Measurements from ENCODE around the gene TPST2.

Gene TPST2

DNA sequence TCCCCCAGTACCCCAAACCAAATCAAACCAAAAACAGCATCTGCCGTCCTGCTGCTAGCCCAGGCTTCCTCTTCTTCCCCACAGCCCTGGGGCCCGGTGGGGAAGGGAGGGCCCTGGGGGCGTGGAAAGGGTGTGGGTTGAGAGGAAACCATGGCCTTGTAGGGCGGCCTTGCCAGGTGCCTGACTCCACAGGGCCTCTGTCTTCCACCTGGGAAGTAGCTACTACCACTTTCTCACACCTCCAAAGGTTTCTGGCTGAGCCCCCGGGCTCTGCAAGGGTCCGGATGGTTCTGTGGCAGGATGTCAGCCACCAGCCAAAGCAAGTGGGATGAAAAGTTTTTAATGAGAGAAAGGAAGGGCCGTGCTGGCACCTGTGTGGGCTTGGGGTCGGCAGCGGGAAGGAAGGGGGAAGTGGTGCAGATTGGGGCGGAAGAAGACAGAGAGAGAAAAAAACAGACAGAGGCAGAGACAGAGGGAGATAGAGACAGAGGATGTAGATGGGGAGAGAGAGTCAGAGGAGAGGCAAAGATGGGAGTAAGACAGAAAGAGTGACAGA lies 10.5 kb downstream of the TPST2 start:
- no peak for FAIRE-seq

DNA sequence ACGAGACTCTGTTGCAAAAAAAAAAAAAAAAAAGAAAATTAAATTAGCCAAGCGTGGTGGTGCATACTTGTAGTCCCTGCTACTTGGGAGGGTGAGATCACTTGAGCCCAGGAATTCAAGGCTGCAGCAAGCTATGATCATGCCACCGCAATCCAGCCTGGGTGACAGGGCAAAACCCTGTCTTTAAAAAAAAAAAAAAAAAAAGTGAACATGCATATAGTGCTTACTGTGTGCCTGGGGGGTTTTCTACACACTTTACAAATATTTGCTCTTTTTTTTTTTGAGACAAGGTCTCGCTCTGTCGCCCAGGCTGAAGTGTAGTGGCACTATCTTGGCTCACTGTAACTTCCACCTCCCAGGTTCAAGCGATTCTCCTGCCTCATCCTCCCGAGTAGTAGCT lies 12.9 kb downstream of the TPST2 start:
- FAIRE-seq: no peak

DNA sequence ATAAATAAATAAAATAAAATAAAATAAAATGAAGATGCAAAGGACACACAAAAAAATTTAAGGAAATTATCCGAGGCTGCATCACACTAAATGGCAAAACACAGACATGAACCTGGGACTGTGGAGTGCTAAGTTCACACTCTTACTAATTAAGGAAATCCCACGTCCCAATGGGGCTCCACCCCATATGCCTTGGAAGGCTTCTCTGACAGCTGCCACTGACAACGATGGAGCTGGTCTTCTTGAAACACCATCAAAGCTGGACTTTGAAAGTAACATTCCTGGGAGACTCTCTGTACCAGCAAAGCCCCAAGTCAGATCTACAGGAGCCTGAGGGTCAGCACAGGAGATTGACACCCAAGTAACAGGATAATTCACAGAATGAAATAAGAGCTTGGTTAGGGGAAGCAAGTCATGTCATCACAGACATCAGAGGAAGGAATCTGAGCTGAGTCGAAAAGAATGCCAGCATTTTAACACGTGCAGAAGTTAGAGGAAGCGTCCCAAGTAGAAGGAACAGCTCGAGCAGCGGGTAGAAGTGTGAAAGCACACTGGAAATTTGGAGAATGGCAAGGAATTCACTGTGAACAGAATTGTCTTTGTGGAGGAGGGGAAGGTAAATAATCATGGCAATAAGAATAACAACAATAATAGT lies 13.8 kb downstream of the TPST2 start:
- FAIRE-seq: no peak

DNA sequence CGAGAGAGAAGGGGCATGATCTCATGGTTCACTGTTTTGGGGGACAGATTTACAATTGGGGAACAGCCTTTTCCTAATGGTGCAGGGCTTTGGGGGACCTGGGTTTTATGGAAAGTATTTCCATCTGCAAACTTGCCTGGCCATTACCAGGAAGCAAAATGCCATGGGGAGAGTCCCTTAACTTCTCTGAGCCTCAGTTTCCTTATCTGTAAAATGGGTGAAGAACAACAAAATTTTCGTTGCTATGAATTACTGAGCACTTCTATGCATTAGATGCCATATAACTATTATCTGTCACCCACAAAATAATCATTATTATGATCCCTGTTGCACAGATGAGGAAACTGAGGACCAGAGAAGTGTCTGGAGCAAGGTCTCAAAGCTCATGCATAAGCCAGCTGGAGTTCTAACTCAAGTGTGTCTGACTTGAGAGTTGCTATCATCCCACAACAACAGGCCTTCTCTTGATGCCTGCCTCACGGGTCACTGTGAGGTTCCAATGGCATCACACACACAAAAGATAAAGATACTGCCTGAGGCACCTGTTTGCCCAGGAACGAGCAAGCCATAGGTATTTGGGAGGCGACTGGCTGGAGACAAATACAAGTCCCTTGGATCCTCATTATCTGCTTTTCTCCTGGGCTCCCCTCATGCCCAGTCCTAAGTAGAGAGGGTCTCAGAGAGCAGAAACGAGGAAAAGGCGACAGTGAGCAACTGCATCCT lies 15.8 kb downstream of the TPST2 start:
- FAIRE-seq: no peak

DNA sequence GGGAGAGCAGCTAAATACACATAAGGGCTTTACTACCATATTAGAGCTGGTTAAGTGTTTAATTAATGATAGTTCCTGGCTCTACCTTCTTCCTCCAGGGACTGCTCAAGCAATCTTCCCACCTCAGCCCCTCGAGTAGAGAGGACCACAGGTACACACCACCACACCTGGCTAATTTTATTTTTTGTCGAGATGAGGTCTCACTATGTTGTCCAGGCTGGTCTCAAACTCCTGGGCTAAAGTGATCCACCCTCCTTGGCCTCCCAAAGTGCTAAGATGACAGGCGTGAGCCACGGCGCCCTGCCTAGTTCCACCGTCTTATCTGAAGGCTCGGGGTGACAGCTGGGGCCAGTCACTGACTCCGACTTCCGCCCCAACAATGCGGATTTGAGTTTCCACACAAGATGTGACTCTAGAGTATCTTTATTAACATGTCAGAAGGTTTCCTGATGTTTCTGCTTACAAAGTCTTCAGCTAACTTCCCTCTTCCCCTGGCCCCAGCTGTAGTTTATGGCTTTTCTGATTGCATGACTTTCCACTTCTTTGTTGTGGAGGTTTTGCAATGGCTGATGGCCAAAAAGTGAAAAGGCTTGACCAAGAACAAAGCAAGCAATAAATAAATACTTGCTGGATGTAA lies 16.8 kb downstream of the TPST2 start:
- no peak for FAIRE-seq

DNA sequence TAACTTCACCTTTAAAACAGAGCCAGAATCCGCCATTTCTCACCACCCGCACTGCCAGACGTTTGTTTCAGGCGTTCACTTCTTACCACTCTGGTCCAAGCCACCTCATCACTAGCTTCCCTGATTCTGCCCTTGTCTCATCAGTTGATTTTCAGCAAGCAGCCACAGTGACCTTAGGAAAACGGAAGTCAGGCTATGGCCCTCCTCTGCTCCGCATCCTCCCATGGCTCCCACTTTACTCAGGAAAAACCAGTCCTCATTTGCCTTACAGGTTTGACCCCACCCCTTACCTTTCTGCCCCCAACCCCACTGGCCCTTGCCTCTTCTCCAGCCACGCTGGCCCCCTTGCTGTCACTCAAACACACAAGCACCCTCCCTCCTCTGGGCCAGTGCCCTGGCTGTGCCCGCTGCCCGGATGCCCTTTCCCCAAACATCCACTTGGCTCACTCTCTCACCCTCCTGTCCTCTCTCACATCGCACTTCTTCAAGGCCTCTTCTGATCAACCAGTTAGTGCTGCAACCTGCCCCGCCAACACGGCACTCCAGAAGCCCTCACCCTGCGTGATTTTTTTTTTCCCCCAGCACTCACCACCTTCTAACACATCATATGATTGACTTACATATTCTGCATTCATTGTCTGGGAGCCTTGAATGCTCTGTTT lies 18.9 kb downstream of the TPST2 start:
- no peak for FAIRE-seq

DNA sequence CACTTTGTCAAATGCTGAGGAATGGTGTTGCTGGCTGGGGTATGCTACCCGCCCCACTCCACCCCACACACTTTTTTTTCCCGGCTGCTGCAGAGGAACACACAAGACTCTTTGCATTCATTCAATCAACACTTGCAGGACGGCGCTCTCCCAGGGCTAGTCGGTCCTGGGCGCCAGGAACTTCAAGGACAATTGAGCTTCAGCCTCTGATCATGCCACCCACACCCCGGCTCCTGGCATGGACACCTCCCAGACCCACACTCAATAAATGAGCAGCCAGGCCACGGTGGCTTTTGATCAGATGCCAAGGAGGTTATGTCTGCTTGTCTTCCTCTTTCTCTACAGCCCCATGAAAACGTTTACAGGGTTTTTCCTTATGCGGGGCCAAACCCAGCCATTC lies 19.8 kb downstream of the TPST2 start:
- FAIRE-seq: no peak

DNA sequence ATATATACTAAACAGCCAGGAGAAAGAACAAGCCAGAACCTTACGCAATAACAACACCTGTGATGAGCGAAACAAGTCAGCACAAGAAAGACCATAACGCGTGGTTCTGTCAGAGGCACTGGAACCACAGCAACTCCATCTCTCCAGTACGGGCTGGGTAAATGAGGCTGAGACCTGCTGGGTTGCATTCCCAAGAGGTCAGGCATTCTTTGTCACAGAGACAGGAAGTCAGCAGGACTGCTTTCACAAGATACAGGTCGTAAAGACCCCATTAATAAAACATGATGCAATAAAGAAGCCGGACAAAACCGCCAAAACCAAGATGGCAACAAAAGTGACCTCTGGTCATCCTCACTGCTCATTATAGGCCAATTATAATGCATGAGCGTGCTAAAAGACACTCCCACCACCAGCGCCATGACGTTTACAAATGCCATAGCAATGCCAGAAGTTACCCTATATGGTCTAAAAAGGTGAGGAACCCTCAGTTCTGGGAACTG lies 21.7 kb downstream of the TPST2 start:
- no peak for FAIRE-seq

DNA sequence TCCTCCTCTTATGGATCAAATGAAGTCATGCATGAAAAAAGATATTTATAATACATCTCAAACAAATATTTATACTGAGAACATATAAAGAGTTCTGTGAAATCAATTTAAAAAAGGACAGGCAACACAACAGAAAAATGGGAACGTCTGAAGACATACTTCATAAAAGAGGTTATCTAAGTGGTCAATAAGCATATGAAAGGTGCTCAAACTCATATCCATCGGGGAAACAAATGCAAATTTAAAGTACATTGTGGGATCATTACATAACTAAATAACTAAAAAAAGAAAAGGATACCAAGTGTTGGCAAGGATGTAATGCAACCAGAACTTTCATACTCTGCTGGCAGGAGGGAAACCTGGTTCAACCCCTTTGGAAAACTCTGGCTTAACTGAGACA lies 22.3 kb downstream of the TPST2 start:
- no peak for FAIRE-seq

DNA sequence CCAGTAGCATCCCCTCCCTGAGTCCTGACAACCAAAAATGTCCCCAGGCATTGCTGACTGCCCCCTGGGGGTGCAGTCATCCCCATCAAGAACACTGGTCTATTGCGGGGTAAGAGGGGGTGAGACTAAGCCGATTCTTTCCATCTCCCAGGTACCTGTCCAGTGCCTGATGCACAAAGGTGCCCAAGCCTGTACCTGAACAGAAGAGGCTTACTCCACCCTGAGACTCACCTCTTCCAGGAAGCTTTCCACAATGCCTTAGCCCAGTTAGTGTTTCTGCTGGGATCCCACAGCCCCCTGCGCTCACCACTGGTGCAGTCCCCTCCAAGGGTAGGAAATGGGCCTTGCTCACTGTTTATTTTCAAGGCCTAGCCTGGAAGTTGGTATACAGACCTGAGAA lies 22.9 kb downstream of the TPST2 start:
- FAIRE-seq: no peak

DNA sequence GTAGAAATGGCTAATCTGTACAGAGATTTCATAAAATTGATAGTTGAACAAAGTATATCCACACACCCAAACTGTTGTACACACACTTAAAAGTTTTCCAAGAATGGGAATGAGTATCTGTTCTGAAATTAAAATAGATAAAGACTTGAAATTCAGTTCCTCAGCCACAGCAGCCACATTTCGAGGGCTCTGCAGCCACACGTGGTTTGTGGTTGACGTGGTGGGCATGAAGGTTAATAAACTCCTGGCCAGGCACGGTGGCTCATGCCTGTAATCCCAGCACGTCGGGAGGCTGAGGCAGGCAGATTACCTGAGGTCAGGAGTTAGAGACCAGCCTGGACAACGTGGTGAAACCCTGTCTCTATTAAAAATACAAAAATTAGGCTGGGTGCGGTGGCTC lies 24.0 kb downstream of the TPST2 start:
- no peak for FAIRE-seq

DNA sequence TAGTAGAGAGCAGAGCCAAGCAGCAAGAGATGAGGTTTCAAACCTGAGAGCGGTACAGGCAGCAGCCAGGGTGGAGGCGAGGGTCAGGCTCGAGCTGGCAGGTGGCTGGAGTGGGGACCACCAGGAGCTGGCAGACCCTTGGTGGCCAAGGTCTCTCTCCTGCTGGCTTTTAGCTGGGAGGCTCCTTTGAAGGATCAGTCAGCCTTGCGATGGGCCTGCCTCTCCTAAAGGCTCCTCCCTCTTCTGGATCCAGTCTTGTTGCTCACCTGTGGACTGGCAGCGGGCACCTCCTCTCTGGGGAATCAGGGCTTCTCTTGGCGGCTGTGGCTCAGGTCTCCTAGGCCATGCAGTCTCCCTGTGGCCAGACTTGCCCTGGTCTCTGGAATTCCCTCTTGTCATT lies 24.8 kb downstream of the TPST2 start:
- FAIRE-seq: no peak

DNA sequence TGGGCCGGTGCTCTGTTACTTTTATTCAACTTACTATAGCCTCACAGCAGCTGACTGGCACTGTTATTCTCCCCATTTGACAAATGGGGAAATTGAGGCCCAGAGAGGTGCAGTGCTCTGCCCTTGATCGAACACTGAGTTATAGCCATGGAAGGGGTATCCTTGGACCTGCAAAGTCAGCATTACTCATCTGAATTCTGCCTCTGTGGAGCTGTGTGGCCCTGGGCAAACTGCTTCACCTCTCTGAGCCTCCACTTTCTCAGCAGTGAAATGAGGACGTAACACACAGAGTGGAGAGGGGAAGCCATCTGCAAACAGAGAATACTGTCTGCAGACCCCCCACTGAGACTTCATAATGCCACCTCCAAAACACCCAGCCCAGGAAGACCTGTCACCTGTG lies 25.3 kb downstream of the TPST2 start:
- FAIRE-seq: no peak

DNA sequence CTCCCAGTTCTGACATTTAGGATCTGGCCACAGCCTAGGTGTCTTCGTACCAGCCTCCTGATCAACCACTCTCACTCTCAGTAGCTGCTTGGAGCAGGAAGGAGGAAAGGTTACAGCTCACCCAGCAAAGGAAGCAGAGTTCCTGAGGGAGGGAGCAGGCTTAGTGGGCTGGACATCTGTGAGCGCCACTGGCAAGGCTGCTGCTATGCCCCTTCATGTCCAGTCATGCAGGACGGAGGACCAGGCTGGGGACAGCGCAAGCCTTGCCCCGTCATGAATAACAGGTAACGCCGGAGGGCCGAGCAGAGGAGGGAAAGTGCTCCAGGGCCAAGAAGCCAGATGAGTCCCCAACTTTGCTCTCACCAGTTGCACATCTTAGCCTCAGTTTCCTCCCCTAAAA lies 25.8 kb downstream of the TPST2 start:
- FAIRE-seq: no peak

DNA sequence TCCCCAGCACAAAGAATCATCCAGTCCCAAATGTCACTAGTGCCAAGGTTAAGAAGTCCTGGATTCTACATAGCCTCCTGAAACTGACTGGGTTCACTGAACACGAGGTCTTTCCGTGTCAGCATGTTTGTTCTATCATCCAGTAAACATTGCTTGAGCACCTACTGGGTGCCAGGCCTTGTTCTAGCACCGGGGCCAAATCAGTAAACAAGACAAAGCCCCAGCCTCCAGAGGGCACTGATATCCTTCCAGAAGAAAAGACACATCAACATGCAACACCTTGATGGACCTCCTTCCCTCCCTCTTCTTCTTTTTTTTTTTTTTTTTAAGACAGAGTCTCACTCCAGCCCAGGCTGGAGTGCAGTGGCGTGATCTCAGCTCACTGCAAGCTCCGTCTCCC lies 26.9 kb downstream of the TPST2 start:
- FAIRE-seq: no peak

DNA sequence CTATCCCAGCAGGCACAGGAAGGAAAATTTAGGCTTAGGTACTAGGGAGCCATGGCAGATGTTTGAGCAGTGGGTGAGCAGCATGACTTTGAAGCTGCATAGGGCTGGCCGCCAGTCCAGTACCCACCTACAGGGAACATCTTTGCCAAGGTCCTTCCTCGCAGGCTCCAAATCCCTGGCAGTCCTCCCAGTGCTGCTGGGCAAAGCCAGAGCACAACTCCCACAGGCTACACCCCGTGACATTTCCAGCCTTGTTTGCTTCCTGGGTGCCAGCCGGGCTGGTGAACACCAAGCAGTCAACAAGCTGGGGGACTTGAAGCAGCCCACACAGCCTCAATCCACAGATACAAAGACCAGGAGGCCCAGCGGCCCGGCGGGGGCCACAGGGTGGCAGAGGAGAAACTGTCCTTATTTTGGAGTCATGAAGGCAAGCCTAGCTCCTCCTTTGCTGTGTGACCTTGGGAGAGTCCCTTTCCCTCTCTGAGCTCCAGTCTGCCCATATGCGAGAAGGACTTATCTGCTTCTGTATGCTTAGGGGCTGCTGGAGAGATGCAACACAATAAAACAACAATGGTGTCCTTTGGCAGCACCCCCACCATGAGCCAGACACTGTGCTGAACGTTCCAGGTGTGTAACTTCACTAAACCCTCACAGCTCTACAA lies 28.0 kb downstream of the TPST2 start:
- no peak for FAIRE-seq

DNA sequence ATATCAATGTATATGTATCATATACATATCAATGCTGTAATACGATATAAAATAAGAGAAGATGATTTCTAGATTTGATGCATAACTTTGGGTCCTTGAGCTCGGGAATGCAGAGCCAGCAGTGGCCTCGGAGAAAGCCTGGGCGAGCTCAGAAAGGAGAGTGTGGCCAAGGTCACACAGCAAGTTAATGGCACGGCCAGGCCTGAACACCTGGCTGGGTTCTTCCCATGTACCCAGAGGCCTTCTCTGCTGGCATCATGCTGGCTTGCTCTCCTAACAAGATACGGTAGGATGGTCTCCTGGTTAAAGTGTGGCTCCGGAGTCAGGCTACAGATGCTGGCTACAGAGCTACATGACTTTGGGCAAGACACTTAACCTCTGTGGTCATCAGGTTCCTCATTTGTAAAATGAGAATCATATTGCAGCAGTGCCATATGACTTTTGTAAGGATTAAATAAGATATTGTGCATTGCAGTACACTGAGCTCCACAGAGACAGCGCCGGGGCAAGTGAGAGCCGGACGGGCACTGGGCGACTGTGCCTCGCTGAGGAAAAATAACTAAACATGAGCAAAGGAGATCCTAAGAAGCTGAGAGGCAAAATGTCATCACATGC lies 29.9 kb downstream of the TPST2 start:
- no peak for FAIRE-seq

DNA sequence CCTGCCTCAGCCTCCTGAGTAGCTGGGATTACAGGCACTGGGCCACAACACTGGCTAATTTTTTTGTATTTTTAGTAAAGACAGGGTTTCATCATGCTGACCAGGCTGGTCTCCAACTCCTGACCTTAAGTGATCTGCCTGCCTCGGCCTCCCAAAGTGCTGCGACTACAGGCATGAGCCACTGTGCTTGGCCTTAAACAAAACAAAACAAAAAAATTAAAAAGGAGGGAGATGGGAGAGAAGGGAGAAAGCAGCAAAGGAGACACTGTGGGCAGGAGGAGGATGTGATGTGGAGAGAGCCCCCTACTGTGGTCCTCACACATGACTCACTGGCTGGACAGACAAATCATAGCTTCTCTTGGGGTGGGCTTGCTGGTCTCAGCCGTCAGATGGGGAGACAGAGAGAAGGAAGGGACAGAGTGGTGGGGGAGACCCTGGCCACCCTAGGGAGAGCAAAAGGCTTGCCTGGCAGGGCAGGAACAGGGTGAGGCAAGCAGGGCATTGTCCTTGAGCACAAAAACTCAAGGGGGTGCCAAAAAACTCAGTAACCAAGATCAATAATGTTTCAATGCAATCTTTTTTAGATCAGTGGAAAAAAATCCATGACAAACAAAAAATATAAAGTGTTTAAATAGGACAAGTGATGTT lies 31.6 kb downstream of the TPST2 start:
- FAIRE-seq: no peak

DNA sequence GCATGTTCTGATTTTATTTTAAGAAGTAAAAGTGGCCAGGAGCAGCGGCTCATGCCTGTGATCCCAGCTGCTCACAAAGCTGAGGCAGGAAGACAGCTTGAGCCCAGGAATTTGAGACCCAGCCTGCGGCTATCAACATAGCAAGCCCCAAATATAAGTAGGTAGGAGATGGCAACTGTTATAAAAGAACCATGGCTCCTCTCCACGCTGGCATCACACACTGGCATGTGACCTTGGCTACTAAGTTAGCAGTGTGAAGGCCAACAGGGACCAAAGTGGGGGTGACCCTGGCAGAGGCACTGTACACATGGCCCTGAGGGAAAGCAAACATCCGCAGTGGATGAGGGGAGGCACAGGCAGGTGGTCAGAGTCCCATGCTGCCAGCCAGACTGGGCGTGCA lies 33.0 kb downstream of the TPST2 start:
- FAIRE-seq: no peak

DNA sequence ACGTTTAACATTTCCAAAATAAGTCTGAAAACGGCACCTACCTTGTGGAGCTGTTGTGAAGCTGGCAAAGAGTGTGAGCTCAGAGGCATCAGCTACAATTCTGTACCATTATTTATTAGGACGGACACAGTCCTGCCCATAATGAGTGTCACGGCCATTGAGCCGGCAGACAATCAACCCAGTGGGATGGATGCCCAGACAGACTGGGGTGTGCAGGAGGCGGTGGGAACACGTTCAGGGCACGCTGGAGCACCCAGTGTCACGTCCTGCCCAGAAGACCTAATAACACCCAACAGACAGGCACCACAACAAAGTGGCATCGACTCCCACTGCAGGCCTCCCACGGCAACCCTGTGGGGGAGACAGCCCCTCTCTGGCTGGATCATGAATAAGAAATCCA lies 34.5 kb downstream of the TPST2 start:
- no peak for FAIRE-seq

DNA sequence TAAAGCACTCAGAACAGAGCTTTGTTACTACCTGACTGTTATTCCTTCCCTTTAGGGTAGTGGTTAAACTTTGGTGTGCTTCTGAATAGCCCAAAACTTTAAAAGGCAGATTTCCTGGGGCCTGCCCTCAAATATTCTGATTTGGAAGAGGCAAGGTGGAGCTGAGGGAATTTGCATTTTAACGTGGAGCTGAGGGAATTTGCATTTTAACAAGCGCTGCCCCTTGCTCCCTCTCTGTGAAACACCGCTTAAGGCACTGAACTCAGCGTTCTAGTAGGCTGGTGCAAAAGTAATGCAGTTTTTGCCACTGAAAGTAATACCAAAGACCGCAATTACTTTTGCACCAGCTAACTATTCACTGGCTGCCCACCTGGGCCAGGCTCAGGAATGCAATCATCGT lies 35.0 kb downstream of the TPST2 start:
- no peak for FAIRE-seq

All from A204.1 (cell line).